Measurements from ENCODE around the gene MYH15.

Gene MYH15

GRCh38 chr3:108510496-108510895 is at the start of gene MYH15:
Gene MYH15, minus strand, starts transcription at chr3:108510596. Its CDS starts 66 bp downstream, at chr3:108510530.
- Histone ChIP-seq H3K4me3 (ENCODE audit: low read depth in 1 of 2, low read length in 2 of 2) (no peak within 1 kb of the TSS), H3K9ac (ENCODE audit: low read length) (no peak within 1 kb of the TSS), H3K9me3 (ENCODE audit: low read length) (no peaks in the 10 kb centered on the region), H3K36me3 (ENCODE audit: insufficient read depth, low read length) (no peaks in the 10 kb centered on the region), H3K27ac (ENCODE audit: low read depth, low read length) (no peak within 1 kb of the TSS), H3K4me1 (ENCODE audit: insufficient read depth, low read length) (no peaks in the 10 kb centered on the region), H3K27me3 (ENCODE audit: control insufficient read depth in 1 of 2, insufficient read depth in 2 of 2, low read length in 2 of 2) (no peaks in the 10 kb centered on the region)

- H3K36me3 ChIP-seq (ENCODE audit: insufficient read depth, low read length) = peaks cover 3% of the 10 kb centered on the region
- H3K9me3 ChIP-seq (ENCODE audit: low read length) = no peaks in the 10 kb centered on the region
- no peak overlapping the region for H3K4me3 ChIP-seq (ENCODE audit: low read depth in 1 of 2, low read length in 2 of 2)
- no peak overlapping the region for H3K27ac ChIP-seq (ENCODE audit: low read depth, low read length)
- no peaks in the 10 kb centered on the region for H3K27me3 ChIP-seq (ENCODE audit: control insufficient read depth in 1 of 2, insufficient read depth in 2 of 2, low read length in 2 of 2)
- H3K4me1 ChIP-seq (ENCODE audit: insufficient read depth, low read length) = no peaks in the 10 kb centered on the region
- H3K9ac ChIP-seq (ENCODE audit: low read length) = no peak overlapping the region
Observed at GRCh38 chr3:108555966-108556581, 45.7 kb upstream of the MYH15 start.

GRCh38 chr3:108554913-108555571 is 44.6 kb upstream of the MYH15 start:
- H3K4me1 ChIP-seq (ENCODE audit: insufficient read depth, low read length) = no peaks in the 10 kb centered on the region
- H3K36me3 ChIP-seq (ENCODE audit: insufficient read depth, low read length) = peaks cover 3% of the 10 kb centered on the region
- H3K4me3 ChIP-seq (ENCODE audit: low read depth in 1 of 2, low read length in 2 of 2) = no peak overlapping the region
- no peak overlapping the region for H3K27ac ChIP-seq (ENCODE audit: low read depth, low read length)
- no peaks in the 10 kb centered on the region for H3K9me3 ChIP-seq (ENCODE audit: low read length)
- H3K27me3 ChIP-seq (ENCODE audit: control insufficient read depth in 1 of 2, insufficient read depth in 2 of 2, low read length in 2 of 2) = no peaks in the 10 kb centered on the region
- H3K9ac ChIP-seq (ENCODE audit: low read length) = no peak overlapping the region

GRCh38 chr3:108554229-108554628 is 43.8 kb upstream of the MYH15 start:
- H3K27ac ChIP-seq (ENCODE audit: low read depth, low read length) = no peak overlapping the region
- H3K9ac ChIP-seq (ENCODE audit: low read length) = no peak overlapping the region
- H3K36me3 ChIP-seq (ENCODE audit: insufficient read depth, low read length) = peaks cover 3% of the 10 kb centered on the region

GRCh38 chr3:108552267-108553159 is 42.1 kb upstream of the MYH15 start:
- H3K9ac ChIP-seq (ENCODE audit: low read length) = no peak overlapping the region
- H3K27me3 ChIP-seq (ENCODE audit: control insufficient read depth in 1 of 2, insufficient read depth in 2 of 2, low read length in 2 of 2) = no peaks in the 10 kb centered on the region
- H3K4me3 ChIP-seq (ENCODE audit: low read depth in 1 of 2, low read length in 2 of 2) = no peak overlapping the region
- H3K36me3 ChIP-seq (ENCODE audit: insufficient read depth, low read length) = no peaks in the 10 kb centered on the region
- no peak overlapping the region for H3K27ac ChIP-seq (ENCODE audit: low read depth, low read length)
- no peaks in the 10 kb centered on the region for H3K9me3 ChIP-seq (ENCODE audit: low read length)
- no peaks in the 10 kb centered on the region for H3K4me1 ChIP-seq (ENCODE audit: insufficient read depth, low read length)

More at GRCh38 chr3:108554229-108554628, 43.8 kb upstream of the MYH15 start:
- Histone ChIP-seq H3K27me3 (ENCODE audit: control insufficient read depth in 1 of 2, insufficient read depth in 2 of 2, low read length in 2 of 2) (no peaks in the 10 kb centered on the region), H3K4me1 (ENCODE audit: insufficient read depth, low read length) (no peaks in the 10 kb centered on the region), H3K4me3 (ENCODE audit: low read depth in 1 of 2, low read length in 2 of 2) (no peak overlapping the region), H3K9me3 (ENCODE audit: low read length) (no peaks in the 10 kb centered on the region)

- H3K36me3 ChIP-seq (ENCODE audit: insufficient read depth, low read length) = no peaks in the 10 kb centered on the region
- H3K9me3 ChIP-seq (ENCODE audit: low read length) = no peaks in the 10 kb centered on the region
- no peak overlapping the region for H3K4me3 ChIP-seq (ENCODE audit: low read depth in 1 of 2, low read length in 2 of 2)
- no peaks in the 10 kb centered on the region for H3K27me3 ChIP-seq (ENCODE audit: control insufficient read depth in 1 of 2, insufficient read depth in 2 of 2, low read length in 2 of 2)
- no peaks in the 10 kb centered on the region for H3K4me1 ChIP-seq (ENCODE audit: insufficient read depth, low read length)
- no peak overlapping the region for H3K9ac ChIP-seq (ENCODE audit: low read length)
- no peak overlapping the region for H3K27ac ChIP-seq (ENCODE audit: low read depth, low read length)
Observed at GRCh38 chr3:108548886-108549285, 38.5 kb upstream of the MYH15 start.

- H3K9me3 ChIP-seq (ENCODE audit: low read length) = no peaks in the 10 kb centered on the region
- no peak overlapping the region for H3K9ac ChIP-seq (ENCODE audit: low read length)
- H3K27me3 ChIP-seq (ENCODE audit: control insufficient read depth in 1 of 2, insufficient read depth in 2 of 2, low read length in 2 of 2) = no peaks in the 10 kb centered on the region
- no peak overlapping the region for H3K4me3 ChIP-seq (ENCODE audit: low read depth in 1 of 2, low read length in 2 of 2)
- no peaks in the 10 kb centered on the region for H3K36me3 ChIP-seq (ENCODE audit: insufficient read depth, low read length)
- H3K4me1 ChIP-seq (ENCODE audit: insufficient read depth, low read length) = no peaks in the 10 kb centered on the region
- H3K27ac ChIP-seq (ENCODE audit: low read depth, low read length) = no peak overlapping the region
Observed at GRCh38 chr3:108548304-108548703, 37.9 kb upstream of the MYH15 start.

GRCh38 chr3:108546692-108547091 is 36.3 kb upstream of the MYH15 start:
- Histone ChIP-seq H3K4me3 (ENCODE audit: low read depth in 1 of 2, low read length in 2 of 2) (no peak overlapping the region), H3K27ac (ENCODE audit: low read depth, low read length) (no peak overlapping the region), H3K9me3 (ENCODE audit: low read length) (no peaks in the 10 kb centered on the region)

GRCh38 chr3:108546247-108546646 is 35.9 kb upstream of the MYH15 start:
- no peaks in the 10 kb centered on the region for H3K36me3 ChIP-seq (ENCODE audit: insufficient read depth, low read length)
- H3K9ac ChIP-seq (ENCODE audit: low read length) = no peak overlapping the region
- H3K9me3 ChIP-seq (ENCODE audit: low read length) = no peaks in the 10 kb centered on the region
- H3K27me3 ChIP-seq (ENCODE audit: control insufficient read depth in 1 of 2, insufficient read depth in 2 of 2, low read length in 2 of 2) = no peaks in the 10 kb centered on the region
- H3K27ac ChIP-seq (ENCODE audit: low read depth, low read length) = no peak overlapping the region
- no peaks in the 10 kb centered on the region for H3K4me1 ChIP-seq (ENCODE audit: insufficient read depth, low read length)
- H3K4me3 ChIP-seq (ENCODE audit: low read depth in 1 of 2, low read length in 2 of 2) = no peak overlapping the region

More at GRCh38 chr3:108546692-108547091, 36.3 kb upstream of the MYH15 start:
- no peaks in the 10 kb centered on the region for H3K27me3 ChIP-seq (ENCODE audit: control insufficient read depth in 1 of 2, insufficient read depth in 2 of 2, low read length in 2 of 2)
- no peaks in the 10 kb centered on the region for H3K36me3 ChIP-seq (ENCODE audit: insufficient read depth, low read length)
- no peaks in the 10 kb centered on the region for H3K4me1 ChIP-seq (ENCODE audit: insufficient read depth, low read length)
- H3K9ac ChIP-seq (ENCODE audit: low read length) = no peak overlapping the region

GRCh38 chr3:108538083-108538482 is 27.7 kb upstream of the MYH15 start:
- H3K4me3 ChIP-seq (ENCODE audit: low read depth in 1 of 2, low read length in 2 of 2) = no peak overlapping the region
- no peak overlapping the region for H3K27ac ChIP-seq (ENCODE audit: low read depth, low read length)
- H3K9me3 ChIP-seq (ENCODE audit: low read length) = no peaks in the 10 kb centered on the region
- H3K4me1 ChIP-seq (ENCODE audit: insufficient read depth, low read length) = no peaks in the 10 kb centered on the region
- no peaks in the 10 kb centered on the region for H3K36me3 ChIP-seq (ENCODE audit: insufficient read depth, low read length)
- H3K27me3 ChIP-seq (ENCODE audit: control insufficient read depth in 1 of 2, insufficient read depth in 2 of 2, low read length in 2 of 2) = no peaks in the 10 kb centered on the region
- no peak overlapping the region for H3K9ac ChIP-seq (ENCODE audit: low read length)

GRCh38 chr3:108528459-108529252 is 18.3 kb upstream of the MYH15 start:
- Histone ChIP-seq H3K9ac (ENCODE audit: low read length) (no peak overlapping the region), H3K27ac (ENCODE audit: low read depth, low read length) (no peak overlapping the region), H3K36me3 (ENCODE audit: insufficient read depth, low read length) (no peaks in the 10 kb centered on the region), H3K4me1 (ENCODE audit: insufficient read depth, low read length) (peaks cover 5% of the 10 kb centered on the region), H3K27me3 (ENCODE audit: control insufficient read depth in 1 of 2, insufficient read depth in 2 of 2, low read length in 2 of 2) (no peaks in the 10 kb centered on the region), H3K9me3 (ENCODE audit: low read length) (no peaks in the 10 kb centered on the region), H3K4me3 (ENCODE audit: low read depth in 1 of 2, low read length in 2 of 2) (no peak overlapping the region)

Data from muscle layer of colon (tissue), 2 donors.